ENCODE results near the gene LARGE2.

GRCh38 chr11:45906096-45906682 is 16.3 kb upstream of the LARGE2 start:
- TF ChIP-seq CTCF (conservative IDR thresholded peaks at IDR 0.05) (no peak), ZFX (IDR thresholded peaks at IDR 0.05) (no peak)
